Stimulated activated CD4-positive, alpha-beta T cell treated with anti-CD3 and anti-CD28 coated beads, Interleukin-1b, Interleukin-23, amount 100 ng/mL, for 1 hour (primary cell): ENCODE measurements around the gene ASIC4.

Source experiments
- DNase-seq, 2 donors: peaks; one replicate each; pipeline ENCODE4 v3.0.0-alpha.2; 2020; ENCODE audit warnings: low read depth in 2 of 2

Gene ASIC4

GRCh38 chr2:219482674-219483405 lies 31.4 kb upstream of the ASIC4 start:
- DNase-seq, result no peak

- no peak for DNase-seq
Measured at GRCh38 chr2:219483451-219484342, 30.6 kb upstream of the ASIC4 start.

- no peak for DNase-seq
Measured at GRCh38 chr2:219484343-219485200, 29.7 kb upstream of the ASIC4 start.

GRCh38 chr2:219485201-219485580 lies 29.1 kb upstream of the ASIC4 start:
- no peak for DNase-seq

- no peak for DNase-seq
Measured at GRCh38 chr2:219486380-219486959, 27.8 kb upstream of the ASIC4 start.

- DNase-seq, result no peak
Measured at GRCh38 chr2:219488149-219488843, 26.0 kb upstream of the ASIC4 start.

- DNase-seq, result no peak
Measured at GRCh38 chr2:219488844-219489194, 25.5 kb upstream of the ASIC4 start.

GRCh38 chr2:219489315-219489714 lies 25.0 kb upstream of the ASIC4 start:
- no peak for DNase-seq

GRCh38 chr2:219490186-219490585 lies 24.1 kb upstream of the ASIC4 start:
- no peak for DNase-seq

GRCh38 chr2:219490600-219491130 lies 23.6 kb upstream of the ASIC4 start:
- DNase-seq, result no peak

GRCh38 chr2:219491278-219491963 lies 22.9 kb upstream of the ASIC4 start:
- DNase-seq, result no peak

GRCh38 chr2:219492575-219492974 lies 21.7 kb upstream of the ASIC4 start:
- no peak for DNase-seq

- DNase-seq, result no peak
Measured at GRCh38 chr2:219493086-219493485, 21.2 kb upstream of the ASIC4 start.

GRCh38 chr2:219494952-219495530 lies 19.2 kb upstream of the ASIC4 start:
- no peak for DNase-seq

- DNase-seq, result peak in 1 of 2 donors; percentile 25
Measured at GRCh38 chr2:219495531-219496122, 18.7 kb upstream of the ASIC4 start.

GRCh38 chr2:219496247-219496824 lies 17.9 kb upstream of the ASIC4 start:
- DNase-seq, result no peak

- no peak for DNase-seq
Measured at GRCh38 chr2:219496825-219497494, 17.3 kb upstream of the ASIC4 start.

GRCh38 chr2:219497495-219498279 lies 16.6 kb upstream of the ASIC4 start:
- no peak for DNase-seq
